Tibial artery (tissue), 4 donors: ENCODE results near the gene VSIR.

ENCODE experiments used
- DNase-seq, 2 donors: peaks; one replicate each; pipeline ENCODE4 v3.0.0-alpha.2; 2019
- H3K27ac ChIP-seq, 2 donors: fragments of 200-600 bp; sonication (generic) in 1 of 2; 1 replicate in 1 of 2; 2 replicates in 1 of 2; pipeline ENCODE4 v1.5.1; 2018 to 2019; ENCODE audit warnings: mild to moderate bottlenecking in 1 of 2
- H3K27me3 ChIP-seq, 2 donors: fragments of 200-600 bp; sonication (generic) in 1 of 2; one replicate each; pipeline versions ENCODE4 v1.5.1 to v1.6.0; 2016 to 2019
- H3K36me3 ChIP-seq, 3 donors: fragments of 200-600 bp; sonication (generic) in 2 of 3; one replicate each; pipeline ENCODE4 v1.5.1; 2016 to 2019; ENCODE audit warnings: mild to moderate bottlenecking in 2 of 3
- H3K4me1 ChIP-seq, 4 donors: fragments of 200-600 bp; sonication (generic) in 2 of 4; 1 replicate in 3 of 4; 2 replicates in 1 of 4; pipeline ENCODE4 v1.5.1; 2016 to 2019
- H3K4me3 ChIP-seq, 2 donors: fragments of 200-600 bp; sonication (generic) in 1 of 2; 1 replicate in 1 of 2; 2 replicates in 1 of 2; pipeline ENCODE4 v1.5.1; 2018 to 2019; ENCODE audit warnings: mild to moderate bottlenecking in 2 of 2
- H3K9me3 ChIP-seq, 3 donors: fragments of 200-600 bp; sonication (generic) in 1 of 3; one replicate each; pipeline ENCODE4 v1.5.1; 2016 to 2019
- CTCF ChIP-seq, 2 experiments: fragments of 200-600 bp in 1 of 2; fragments of 450-650 bp in 1 of 2; IDR thresholded peaks; one replicate each; pipeline ENCODE4 v1.5.1; 2017 to 2019; ENCODE audit warnings: antibody characterized with exemption in 2 of 2, mild to moderate bottlenecking in 1 of 2, moderate library complexity in 1 of 2
- intact Hi-C: fragments of 100-400 bp; cut with DNase I; formaldehyde crosslinking; loops from one replicate; pipeline ENCODE4 v1.15.0; 2023; ENCODE audit warnings: low total_unique reads

VSIR gene

GRCh38 chr10:71757399-71757922, 15.9 kb downstream of the VSIR start:
- no peaks in the 10 kb centered on the region for H3K9me3 ChIP-seq
- peaks cover 0 to 33% (median 9%) of the 10 kb centered on the region in 4 donors for H3K4me1 ChIP-seq
- H3K36me3 ChIP-seq, result peaks cover 53 to 78% (median 74%) of the 10 kb centered on the region in 3 donors
- no peak for DNase-seq
- TF ChIP-seq CTCF (IDR thresholded peaks at IDR 0.05), result no peak
- H3K4me3 ChIP-seq, result no peak overlapping the region
- H3K27me3 ChIP-seq, result no peaks in the 10 kb centered on the region
- H3K27ac ChIP-seq, result no peak overlapping the region
- intact Hi-C loops, result no loop called here

- no peak for TF ChIP-seq CTCF (IDR thresholded peaks at IDR 0.05)
- H3K4me1 ChIP-seq, result peaks cover 0 to 24% (median 5%) of the 10 kb centered on the region in 4 donors
- H3K9me3 ChIP-seq, result no peaks in the 10 kb centered on the region
- H3K4me3 ChIP-seq, result no peak overlapping the region
- no peaks in the 10 kb centered on the region for H3K27me3 ChIP-seq
- DNase-seq, result no peak
- H3K36me3 ChIP-seq, result peaks cover 56 to 81% (median 78%) of the 10 kb centered on the region in 3 donors
- no peak overlapping the region for H3K27ac ChIP-seq
- intact Hi-C loops, result no loop called here
Observed at GRCh38 chr10:71756311-71757191, 16.8 kb downstream of the VSIR start.

GRCh38 chr10:71755179-71755879, 18.0 kb downstream of the VSIR start:
- TF ChIP-seq CTCF (IDR thresholded peaks at IDR 0.05), result no peak
- H3K4me3 ChIP-seq, result no peak overlapping the region
- no peaks in the 10 kb centered on the region for H3K9me3 ChIP-seq
- no peaks in the 10 kb centered on the region for H3K27me3 ChIP-seq
- H3K4me1 ChIP-seq, result peaks cover 0 to 18% (median under 1%) of the 10 kb centered on the region in 4 donors
- H3K36me3 ChIP-seq, result peaks cover 57 to 81% (median 78%) of the 10 kb centered on the region in 3 donors
- DNase-seq, result no peak
- H3K27ac ChIP-seq, result no peak overlapping the region
- intact Hi-C loops, result no loop called here

- DNase-seq, result no peak
Observed at GRCh38 chr10:71754562-71754961, 18.8 kb downstream of the VSIR start.

More at GRCh38 chr10:71754562-71754961, 18.8 kb downstream of the VSIR start:
- H3K9me3 ChIP-seq, result no peaks in the 10 kb centered on the region
- TF ChIP-seq CTCF (IDR thresholded peaks at IDR 0.05), result no peak
- intact Hi-C loops, result no loop called here
- H3K4me1 ChIP-seq, result peaks cover 0 to 22% (median 5%) of the 10 kb centered on the region in 4 donors
- no peak overlapping the region for H3K4me3 ChIP-seq
- no peak overlapping the region for H3K27ac ChIP-seq
- H3K36me3 ChIP-seq, result peaks cover 62 to 87% (median 84%) of the 10 kb centered on the region in 3 donors
- H3K27me3 ChIP-seq, result no peaks in the 10 kb centered on the region
